MM.1S (cell line): ENCODE data around the gene CDC16.

ENCODE experiments used
- DNase-seq: peaks from one replicate; pipeline ENCODE4 v3.0.0-alpha.2; 2015
- H2AFZ ChIP-seq: fragments of 300-600 bp; sonication (generic); 2 replicates; pipeline ENCODE4 v1.6.0; 2016; ENCODE audit warnings: antibody characterized with exemption, low read length
- H3F3A ChIP-seq: fragments of 300-600 bp; sonication (generic); 2 replicates; pipeline ENCODE4 v1.6.1; 2016; ENCODE audit warnings: mild to moderate bottlenecking, antibody characterized with exemption, low read length, moderate library complexity, mixed read lengths; ENCODE audit not compliant: insufficient read depth
- H3K27ac ChIP-seq: fragments of 300-600 bp; sonication (generic); 2 replicates; pipeline ENCODE4 v1.5.1; 2016; ENCODE audit warnings: mild to moderate bottlenecking, low read length
- H3K27me3 ChIP-seq: fragments of 300-600 bp; sonication (generic); replicated peaks from 2 replicates; pipeline ENCODE4 v1.6.0; 2016; ENCODE audit warnings: low read length; ENCODE audit not compliant: insufficient read depth
- H3K36me3 ChIP-seq: fragments of 300-600 bp; sonication (generic); replicated peaks from 2 replicates; pipeline ENCODE4 v1.6.1; 2016; ENCODE audit warnings: mild to moderate bottlenecking, low read length, mixed read lengths; ENCODE audit not compliant: insufficient read depth
- H3K4me1 ChIP-seq: fragments of 300-600 bp; sonication (generic); 2 replicates; pipeline ENCODE4 v1.6.1; 2016; ENCODE audit warnings: low read length, mixed read lengths
- H3K4me2 ChIP-seq: fragments of 300-600 bp; sonication (generic); 2 replicates; pipeline ENCODE4 v1.6.0; 2016; ENCODE audit warnings: low read depth, low read length
- H3K4me3 ChIP-seq: fragments of 300-600 bp; sonication (generic); 2 replicates; pipeline ENCODE4 v1.5.1; 2016; ENCODE audit warnings: low read length, mixed read lengths
- H3K79me2 ChIP-seq: fragments of 300-600 bp; sonication (generic); 2 replicates; pipeline ENCODE4 v1.6.1; 2016; ENCODE audit warnings: mixed run types, low read length, mixed read lengths
- H3K9ac ChIP-seq: fragments of 300-600 bp; sonication (generic); 2 replicates; pipeline ENCODE4 v1.6.1; 2016; ENCODE audit warnings: low read length, mixed read lengths
- H3K9me2 ChIP-seq: fragments of 300-600 bp; sonication (generic); replicated peaks from 2 replicates; pipeline ENCODE4 v1.6.1; 2016; ENCODE audit warnings: mild to moderate bottlenecking, low read length, mixed read lengths; ENCODE audit not compliant: insufficient read depth
- H3K9me3 ChIP-seq: fragments of 300-600 bp; sonication (generic); replicated peaks from 2 replicates; pipeline ENCODE4 v1.6.1; 2016; ENCODE audit warnings: mild to moderate bottlenecking, low read length, mixed read lengths; ENCODE audit not compliant: insufficient read depth
- H4K20me1 ChIP-seq: fragments of 300-600 bp; sonication (generic); 2 replicates; pipeline ENCODE4 v1.6.1; 2016; ENCODE audit warnings: mild to moderate bottlenecking, low read length, moderate library complexity, mixed read lengths; ENCODE audit not compliant: insufficient read depth
- EZH2 ChIP-seq: fragments of 300-600 bp; sonication (generic); optimal IDR thresholded peaks from 2 replicates; pipeline ENCODE3; 2017; ENCODE audit warnings: low read depth, mild to moderate bottlenecking, antibody characterized with exemption, low read length, mixed read lengths
- EZH2phosphoT487 ChIP-seq: fragments of 300-600 bp; sonication (generic); IDR thresholded peaks from 2 replicates; pipeline ENCODE4 v1.6.1; 2018; ENCODE audit warnings: antibody characterized with exemption, low read length
- TF ChIP-seq, protein P1 (sequence below): fragments of 300-600 bp; sonication (generic); IDR thresholded peaks from 2 replicates; pipeline ENCODE4 v1.5.1; 2016; ENCODE audit warnings: antibody characterized with exemption, low read length, mixed read lengths

CDC16 gene

GRCh38 chr13:114258589-114258988, 23.9 kb downstream of the CDC16 start:
- H3K36me3 ChIP-seq = peaks cover 2% of the 10 kb centered on the region; the same call in 1 of the 2 replicates
- H3K4me1 ChIP-seq = peaks cover 70% of the 10 kb centered on the region
- H3K79me2 ChIP-seq = peaks cover 51% of the 10 kb centered on the region
- H2AFZ ChIP-seq = no peak overlapping the region
- no peaks in the 10 kb centered on the region for H3K9me2 ChIP-seq
- no peaks in the 10 kb centered on the region for H3K27me3 ChIP-seq
- peaks cover 61% of the 10 kb centered on the region for H3F3A ChIP-seq
- H3K9me3 ChIP-seq = no peaks in the 10 kb centered on the region
- peak overlapping the region; percentile 94 for H3K27ac ChIP-seq
- peak overlapping the region; percentile 62 for H3K4me2 ChIP-seq
- no peaks in the 10 kb centered on the region; the same call in 1 of the 2 replicates for H4K20me1 ChIP-seq
- H3K4me3 ChIP-seq = no peak overlapping the region
- peak overlapping the region; percentile 77; the same call in 1 of the 2 replicates for H3K9ac ChIP-seq
- no peak for TF ChIP-seq EZH2
- TF ChIP-seq, protein P1, sequence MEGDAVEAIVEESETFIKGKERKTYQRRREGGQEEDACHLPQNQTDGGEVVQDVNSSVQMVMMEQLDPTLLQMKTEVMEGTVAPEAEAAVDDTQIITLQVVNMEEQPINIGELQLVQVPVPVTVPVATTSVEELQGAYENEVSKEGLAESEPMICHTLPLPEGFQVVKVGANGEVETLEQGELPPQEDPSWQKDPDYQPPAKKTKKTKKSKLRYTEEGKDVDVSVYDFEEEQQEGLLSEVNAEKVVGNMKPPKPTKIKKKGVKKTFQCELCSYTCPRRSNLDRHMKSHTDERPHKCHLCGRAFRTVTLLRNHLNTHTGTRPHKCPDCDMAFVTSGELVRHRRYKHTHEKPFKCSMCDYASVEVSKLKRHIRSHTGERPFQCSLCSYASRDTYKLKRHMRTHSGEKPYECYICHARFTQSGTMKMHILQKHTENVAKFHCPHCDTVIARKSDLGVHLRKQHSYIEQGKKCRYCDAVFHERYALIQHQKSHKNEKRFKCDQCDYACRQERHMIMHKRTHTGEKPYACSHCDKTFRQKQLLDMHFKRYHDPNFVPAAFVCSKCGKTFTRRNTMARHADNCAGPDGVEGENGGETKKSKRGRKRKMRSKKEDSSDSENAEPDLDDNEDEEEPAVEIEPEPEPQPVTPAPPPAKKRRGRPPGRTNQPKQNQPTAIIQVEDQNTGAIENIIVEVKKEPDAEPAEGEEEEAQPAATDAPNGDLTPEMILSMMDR = no peak
- TF ChIP-seq EZH2phosphoT487 = no peak
- DNase-seq = no peak

DNA sequence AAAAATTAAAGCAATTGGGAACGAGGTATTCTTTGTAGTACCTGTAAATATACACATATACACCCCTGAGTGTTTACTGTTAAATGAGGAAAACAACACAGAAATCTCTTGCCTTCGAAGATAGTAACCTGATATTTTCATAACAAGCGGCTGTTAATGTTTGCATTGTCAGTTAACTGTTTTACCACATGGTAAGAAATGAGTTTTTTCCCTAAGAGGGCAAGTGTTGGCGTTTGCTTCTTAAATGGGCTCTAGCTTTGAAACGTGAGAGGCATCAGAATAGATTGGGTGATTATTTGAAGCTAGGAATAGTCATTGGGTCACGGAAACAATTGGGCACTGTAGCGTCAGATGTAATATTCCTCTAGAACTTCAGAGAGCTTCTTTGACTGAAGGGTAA, 24.7 kb downstream of the CDC16 start:
- Histone ChIP-seq H3K9me2 (no peaks in the 10 kb centered on the region), H3K79me2 (peaks cover 50% of the 10 kb centered on the region), H3K4me2 (peak overlapping the region; percentile 62), H4K20me1 (no peaks in the 10 kb centered on the region), H3K9ac (peak overlapping the region; percentile 77), H3K4me1 (peaks cover 77% of the 10 kb centered on the region), H2AFZ (no peak overlapping the region), H3K27ac (peak overlapping the region; percentile 94), H3K9me3 (no peaks in the 10 kb centered on the region), H3K27me3 (no peaks in the 10 kb centered on the region), H3F3A (peaks cover 66% of the 10 kb centered on the region), H3K36me3 (peaks cover 2% of the 10 kb centered on the region; the same call in 1 of the 2 replicates), H3K4me3 (peak overlapping the region; percentile 23; the same call in 1 of the 2 replicates)
- TF ChIP-seq, protein P1 = no peak
- no peak for TF ChIP-seq EZH2
- TF ChIP-seq EZH2phosphoT487 = no peak
- DNase-seq = peak; percentile 49

- TF ChIP-seq, protein P1 = peak; percentile 15; the same call in 1 of the 2 replicates
- no peak for TF ChIP-seq EZH2phosphoT487
- Histone ChIP-seq H3K79me2 (peaks cover 51% of the 10 kb centered on the region), H3K9ac (peak overlapping the region; percentile 77), H3K36me3 (peaks cover 5% of the 10 kb centered on the region), H3F3A (peaks cover 66% of the 10 kb centered on the region), H3K9me3 (no peaks in the 10 kb centered on the region), H3K27ac (peak overlapping the region; percentile 94), H3K9me2 (no peaks in the 10 kb centered on the region), H4K20me1 (no peaks in the 10 kb centered on the region), H2AFZ (no peak overlapping the region), H3K4me2 (peak overlapping the region; percentile 62), H3K27me3 (no peaks in the 10 kb centered on the region), H3K4me1 (peaks cover 83% of the 10 kb centered on the region), H3K4me3 (peak overlapping the region; percentile 23; the same call in 1 of the 2 replicates)
- DNase-seq = peak; percentile 85
Observed at GRCh38 chr13:114259974-114260373, 25.3 kb downstream of the CDC16 start.
